NCI-H526 treated with DMSO at 0.1 percent for 48 hours (cell line): Measurements from ENCODE around the gene NLRP3.
"Not testable (repeated sequence)": the region's sequence is repeated elsewhere in the genome, so short reads cannot be mapped to it uniquely, and the experiment has no call there.

Source experiments
- DNase-seq: peaks from one replicate; lab custom pipeline; 2025; lab: John Stamatoyannopoulos, UW

Gene NLRP3

DNA sequence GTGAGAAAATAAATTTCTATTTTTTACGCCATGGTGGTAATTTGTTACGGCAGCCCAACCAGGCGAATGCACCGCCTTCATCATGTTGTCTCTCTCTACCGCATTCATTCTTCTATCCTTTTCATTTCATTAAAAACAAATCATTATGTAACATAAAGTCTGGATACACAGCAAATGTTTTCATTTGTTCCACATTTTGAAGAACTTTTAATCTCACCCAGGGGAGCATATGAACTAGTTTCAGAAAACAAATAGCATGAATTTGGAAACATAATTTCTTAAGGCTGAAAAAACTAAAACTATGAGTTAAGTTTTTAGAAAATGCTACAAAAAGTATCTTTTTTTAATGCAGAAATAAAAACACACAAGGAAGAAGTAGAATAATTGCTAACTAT is 53.2 kb downstream of the NLRP3 start:
- DNase-seq: no peak

DNA sequence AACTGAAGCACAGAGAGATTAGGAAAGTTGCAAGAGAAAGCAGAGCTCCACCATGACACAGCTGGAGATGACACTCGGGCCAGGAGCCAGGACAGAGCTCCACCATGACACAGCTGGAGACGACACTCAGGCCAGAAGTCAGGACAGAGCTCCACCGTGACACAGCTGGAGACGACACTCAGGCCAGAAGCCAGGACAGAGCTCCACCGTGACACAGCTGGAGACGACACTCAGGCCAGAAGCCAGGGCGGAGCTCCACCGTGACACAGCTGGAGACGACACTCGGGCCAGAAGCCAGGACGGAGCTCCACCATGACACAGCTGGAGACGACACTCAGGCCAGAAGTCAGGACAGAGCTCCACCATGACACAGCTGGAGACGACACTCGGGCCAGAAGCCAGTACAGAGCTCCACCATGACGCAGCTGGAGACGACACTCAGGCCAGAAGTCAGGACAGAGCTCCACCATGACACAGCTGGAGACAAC is 55.0 kb downstream of the NLRP3 start:
- not testable (repeated sequence) for DNase-seq

DNA sequence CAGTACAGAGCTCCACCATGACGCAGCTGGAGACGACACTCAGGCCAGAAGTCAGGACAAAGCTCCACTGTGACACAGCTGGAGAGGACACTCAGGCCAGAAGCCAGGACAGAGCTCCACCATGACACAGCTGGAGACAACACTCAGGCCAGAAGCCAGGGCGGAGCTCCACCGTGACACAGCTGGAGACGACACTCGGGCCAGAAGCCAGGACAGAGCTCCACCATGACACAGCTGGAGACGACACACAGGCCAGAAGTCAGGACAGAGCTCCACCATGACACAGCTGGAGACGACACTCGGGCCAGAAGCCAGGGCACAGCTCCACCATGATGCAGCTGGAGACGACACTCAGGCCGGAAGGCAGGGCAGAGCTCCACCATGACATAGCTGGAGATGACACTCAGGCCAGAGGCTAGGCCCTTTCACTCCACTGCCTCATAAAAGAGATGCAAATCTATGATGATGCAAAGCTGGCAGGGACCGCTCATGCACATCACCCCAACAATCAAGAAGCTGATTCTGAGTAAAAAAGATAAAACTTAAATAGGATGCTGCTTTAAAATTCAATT is 55.6 kb downstream of the NLRP3 start:
- DNase-seq: no peak

DNA sequence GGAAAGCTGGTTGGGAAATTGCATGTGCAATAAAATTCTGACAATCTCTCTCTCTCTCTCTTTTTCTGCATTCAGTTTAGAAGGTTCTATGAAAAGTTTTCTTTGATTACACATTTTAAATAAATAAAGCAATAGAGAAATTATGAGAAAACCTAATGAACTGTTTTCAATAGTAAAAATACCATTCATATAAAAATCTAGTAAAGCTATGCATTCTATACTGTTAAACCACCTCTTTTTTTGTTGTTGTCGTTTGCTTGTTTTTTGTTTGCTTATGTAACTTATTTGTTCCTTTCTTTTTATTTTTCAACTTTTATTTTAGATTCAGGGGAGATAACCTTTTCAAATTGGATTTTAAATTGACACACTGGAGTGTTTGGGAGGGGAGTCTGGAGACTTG is 56.1 kb downstream of the NLRP3 start:
- no peak for DNase-seq

DNA sequence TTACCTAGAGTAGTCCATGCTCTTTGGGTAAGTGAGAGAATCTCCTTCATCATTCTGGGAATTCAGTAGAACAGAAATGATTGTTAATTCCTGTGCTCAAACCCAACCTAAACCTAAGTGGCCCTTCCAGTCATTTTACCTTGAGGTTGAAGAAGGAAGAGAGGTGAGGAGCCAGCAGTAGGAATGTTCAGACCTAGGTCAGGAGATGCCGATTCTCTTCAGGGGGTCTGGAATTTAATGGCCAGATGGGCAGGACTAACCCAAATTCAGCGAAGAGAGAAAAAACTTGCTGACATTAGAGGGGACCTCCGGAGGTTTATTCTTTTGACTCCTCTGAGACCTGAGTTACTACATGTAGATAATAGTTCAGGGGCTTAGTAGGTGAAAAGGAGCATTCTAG is 58.4 kb downstream of the NLRP3 start:
- DNase-seq: no peak

DNA sequence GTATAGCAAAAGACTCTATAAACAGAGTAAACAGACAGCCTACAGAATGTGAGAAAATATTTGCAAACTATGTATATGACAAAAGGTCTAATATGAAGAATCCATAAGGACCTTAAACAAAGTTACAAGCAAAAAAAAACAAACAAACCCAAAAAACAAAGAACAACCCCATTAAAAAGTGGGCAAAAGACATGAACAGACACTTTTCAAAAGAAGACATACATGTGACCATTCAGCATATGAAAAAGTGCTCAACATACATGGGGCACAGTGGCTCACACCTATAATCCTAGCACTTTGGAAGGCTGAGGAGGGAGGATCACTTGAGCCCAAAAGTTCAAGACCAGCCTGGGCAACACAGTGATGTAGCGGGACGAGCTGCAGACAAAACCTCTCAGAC is 59.8 kb downstream of the NLRP3 start:
- no peak for DNase-seq

DNA sequence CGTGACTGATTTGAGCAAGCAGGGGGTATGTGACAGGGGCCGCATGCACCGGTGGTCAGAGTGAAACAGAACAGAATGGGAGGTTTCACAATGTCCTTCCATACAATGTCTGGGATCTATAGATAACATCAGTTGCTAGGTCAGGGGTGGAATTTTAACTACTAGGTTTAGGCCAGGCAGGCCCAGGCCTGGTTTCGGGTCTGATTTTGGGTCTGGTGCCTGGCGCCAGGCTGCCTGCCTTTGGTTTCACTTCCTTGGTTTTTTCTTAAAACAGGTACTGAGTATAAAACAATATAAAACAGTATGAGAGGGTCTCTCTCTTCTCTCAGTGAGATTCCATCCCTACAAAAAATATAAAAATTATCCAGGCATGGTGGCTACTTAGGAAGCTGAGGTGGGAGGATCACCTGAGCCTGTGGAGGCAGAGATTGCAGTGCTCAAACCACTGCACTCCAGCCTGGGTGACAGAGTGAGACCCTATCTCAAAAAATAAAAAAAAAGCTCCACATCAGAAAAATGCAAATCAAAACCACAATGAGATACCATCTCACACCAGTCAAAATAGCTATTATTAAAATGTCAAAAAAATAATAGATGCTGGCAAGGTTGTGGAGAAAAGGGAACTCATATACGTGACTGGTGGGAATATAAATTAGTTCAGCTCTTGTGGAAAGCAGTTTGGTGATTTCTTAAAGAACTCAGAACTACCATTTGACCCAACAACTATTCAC is 60.5 kb downstream of the NLRP3 start:
- DNase-seq: not testable (repeated sequence)

DNA sequence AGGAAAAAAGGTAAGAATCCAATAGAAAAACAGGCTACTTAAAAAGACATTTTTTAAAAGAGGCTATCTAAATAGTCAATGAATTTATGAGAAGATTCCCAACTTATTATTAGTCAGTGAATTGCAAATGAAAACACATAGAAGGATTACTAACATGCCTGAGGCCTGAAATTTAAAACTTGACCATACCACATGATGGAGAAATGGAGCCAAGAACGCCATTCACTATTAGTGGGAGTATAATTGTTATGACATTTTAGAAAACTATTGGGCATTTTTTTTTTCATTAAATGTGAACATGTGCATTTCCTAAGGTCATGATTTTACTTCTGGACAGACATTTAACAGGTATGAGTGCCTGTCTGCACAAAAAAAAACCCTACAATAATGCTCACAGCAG is 66.8 kb downstream of the NLRP3 start:
- DNase-seq: no peak

DNA sequence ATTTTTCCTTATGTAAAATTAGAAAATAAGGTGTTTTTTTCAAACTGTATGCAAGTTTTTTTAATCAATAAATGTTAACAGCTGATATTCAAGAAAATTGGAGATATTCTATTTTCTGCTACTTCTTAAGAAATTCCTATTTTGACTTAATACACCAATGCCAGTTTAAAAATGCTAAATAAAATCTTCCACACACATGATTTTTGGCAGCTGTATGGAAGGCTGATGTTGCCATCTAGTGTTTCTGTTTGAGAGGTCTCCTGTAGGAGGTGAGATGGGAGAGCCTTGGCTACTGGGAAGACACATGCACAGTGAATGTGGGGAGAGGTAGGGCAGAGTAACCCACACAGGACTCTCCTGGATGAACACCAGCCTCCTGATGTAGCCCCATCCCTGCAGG is 71.1 kb downstream of the NLRP3 start:
- DNase-seq: no peak

DNA sequence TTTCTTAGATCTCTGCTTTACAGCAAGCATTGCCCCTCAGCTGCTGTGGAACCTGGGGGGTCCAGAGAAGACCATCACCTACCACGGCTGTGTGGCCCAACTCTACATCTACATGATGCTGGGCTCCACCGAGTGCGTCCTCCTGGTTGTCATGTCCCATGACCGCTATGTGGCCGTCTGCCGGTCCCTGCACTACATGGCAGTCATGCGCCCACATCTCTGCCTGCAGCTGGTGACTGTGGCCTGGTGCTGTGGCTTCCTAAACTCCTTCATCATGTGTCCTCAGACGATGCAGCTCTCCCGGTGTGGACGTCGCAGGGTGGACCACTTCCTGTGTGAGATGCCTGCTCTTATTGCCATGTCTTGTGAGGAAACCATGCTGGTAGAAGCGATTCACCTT is 75.4 kb downstream of the NLRP3 start:
- no peak for DNase-seq

DNA sequence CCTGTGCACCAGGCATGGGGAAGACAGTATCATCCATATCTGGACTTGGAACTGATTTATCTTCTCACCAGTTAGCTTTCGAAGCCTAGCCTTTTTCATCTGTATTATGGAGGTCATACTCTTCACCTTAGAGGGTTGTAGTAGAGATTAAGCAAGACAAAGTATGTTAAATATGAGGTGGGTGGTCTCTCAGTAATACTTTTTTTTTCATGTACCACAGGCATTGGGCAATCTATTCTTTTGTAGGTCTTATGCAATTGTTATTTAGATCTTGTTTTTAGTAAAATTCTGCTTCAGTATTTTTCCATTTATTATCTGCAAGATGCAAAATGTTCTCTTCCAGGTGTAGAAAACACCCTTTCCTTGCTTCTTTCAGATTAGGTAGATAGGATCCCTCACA is 77.1 kb downstream of the NLRP3 start:
- DNase-seq: no peak

DNA sequence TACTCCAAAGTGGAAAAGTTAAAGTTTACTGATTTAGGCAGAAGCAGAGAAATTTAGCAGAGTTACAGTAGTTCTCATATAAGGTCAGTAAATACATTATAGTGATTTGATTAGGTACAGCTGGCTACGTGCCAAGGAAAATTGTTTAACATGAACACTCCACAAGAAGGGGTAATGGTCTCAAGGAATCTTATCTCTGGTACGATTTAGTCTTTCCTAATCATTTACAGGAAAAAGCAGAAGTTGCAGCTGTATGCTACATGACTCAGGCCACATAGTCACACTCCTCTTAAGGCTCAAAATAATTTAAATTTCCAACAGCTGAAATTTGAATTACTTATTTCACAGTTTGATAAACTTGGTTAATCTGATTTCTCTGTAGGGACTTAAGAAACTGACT is 78.8 kb downstream of the NLRP3 start:
- DNase-seq: no peak

DNA sequence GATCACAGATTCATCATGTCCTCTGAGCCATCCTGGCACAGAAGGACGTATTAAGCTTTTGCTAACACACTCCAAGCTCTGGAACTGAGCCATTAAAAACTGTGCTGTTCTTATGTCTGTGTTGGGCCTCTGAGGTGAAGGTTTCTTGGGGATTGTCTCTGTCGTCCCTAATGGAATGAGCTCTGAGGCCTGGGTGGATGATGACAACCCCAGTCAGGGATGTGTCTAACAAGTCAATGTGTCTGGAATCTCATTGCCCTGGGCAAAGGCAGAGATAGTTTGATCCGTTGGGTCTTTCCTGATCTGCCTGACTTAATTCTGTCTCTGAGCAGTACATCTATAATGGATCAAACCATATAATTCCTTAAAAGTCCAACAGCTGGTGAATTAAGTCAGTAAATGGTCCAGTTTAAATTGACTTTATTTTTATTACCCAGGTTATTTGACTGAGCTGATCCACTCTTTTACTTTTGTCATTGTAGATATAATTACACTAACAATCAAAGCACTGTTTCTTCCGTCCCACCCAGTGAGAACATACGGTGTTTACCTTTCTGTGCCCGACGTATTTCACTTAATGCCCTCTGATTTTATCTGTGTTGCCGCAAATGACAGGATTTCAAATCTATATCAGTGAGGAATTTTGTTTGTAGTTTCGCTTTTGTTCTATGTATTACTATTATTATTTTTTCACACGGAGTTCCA is 80.8 kb downstream of the NLRP3 start:
- no peak for DNase-seq
